HCT116 (cell line): Measurements from ENCODE around the gene KLHDC9. TPM values are rescaled to one million over a fixed set of nuclear protein-coding genes. Genes with fewer than 3 reads are reported as not detected.

Source experiments
- ATAC-seq: fragments of 200-7000 bp; cut with Tn5 transposase; 2 replicates; pipeline ENCODE4 v1.9.1; 2020; ENCODE audit warnings: mild to moderate bottlenecking, moderate library complexity
- BruUV-seq: library from RNA; stranded (reverse); fragments of 400-500 nt; replicated peaks from 2 replicates; lab custom pipeline; 2021; lab: Mats Ljungman, UMichigan
- CTCF ChIA-PET: fragments of 300-600 bp; sonication (Branson Sonifier 250); formaldehyde crosslinking; loops from one replicate; lab custom pipeline; 2021; ENCODE audit warnings: antibody characterized with exemption; lab: Charles Lee
- POLR2A ChIA-PET: fragments of 300-600, 350-600 bp; sonication (Branson Sonifier 250); formaldehyde crosslinking; loops from one replicate; lab custom pipeline; 2021; ENCODE audit warnings: antibody characterized with exemption; lab: Charles Lee
- RAD21 ChIA-PET, 2 experiments: fragments of 300-600 bp; sonication (Branson Sonifier 250); formaldehyde crosslinking; loops; one replicate each; lab custom pipeline; 2023; ENCODE audit warnings: low total read pairs in 2 of 2; ENCODE audit not compliant: uncharacterized antibody in 2 of 2, unreplicated experiment in 2 of 2, low non-redundant PET in 1 of 2; lab: Charles Lee
- DNase-seq: peaks from one replicate; pipeline ENCODE4 v3.0.0-alpha.2; 2010; ENCODE audit warnings: low read depth, low spot score
- H2AFZ ChIP-seq: fragments of 200-600 bp; shearing (Covaris generic), sonication (generic); 2 replicates; pipeline ENCODE4 v1.6.1; 2017; ENCODE audit warnings: low read depth, mixed run types, mixed read lengths, antibody characterized with exemption, low read length; ENCODE audit not compliant: poor library complexity, severe bottlenecking
- H3K27ac ChIP-seq: 2 replicates; pipeline ENCODE4 v1.5.1; 2012; ENCODE audit warnings: low read depth, low read length
- H3K27me3 ChIP-seq: fragments of 200-600 bp; sonication (generic); 2 replicates; pipeline ENCODE4 v1.6.1; 2016; ENCODE audit warnings: mixed run types, low read length, mixed read lengths; ENCODE audit not compliant: insufficient read depth
- H3K36me3 ChIP-seq, 2 experiments: fragments of 200-500 bp in 1 of 2; fragments of 200-600 bp in 1 of 2; sonication (Bioruptor generic) in 1 of 2; sonication (generic) in 1 of 2; 2 replicates each; pipeline versions ENCODE4 v1.5.1 to v1.6.1; 2014 to 2016; ENCODE audit warnings: low read length in 2 of 2, inconsistent platforms in 1 of 2, mixed read lengths in 1 of 2, mixed run types in 1 of 2; ENCODE audit not compliant: insufficient read depth in 2 of 2, control insufficient read depth in 1 of 2
- H3K4me1 ChIP-seq, 2 experiments: fragments of 200-600 bp in 1 of 2; sonication (generic) in 1 of 2; 2 replicates each; pipeline versions ENCODE4 v1.5.1 to v1.6.1; 2012 to 2017; ENCODE audit warnings: low read length in 2 of 2, inconsistent platforms in 1 of 2, mild to moderate bottlenecking in 1 of 2, mixed read lengths in 1 of 2, mixed run types in 1 of 2, moderate library complexity in 1 of 2; ENCODE audit not compliant: insufficient read depth in 2 of 2, control insufficient read depth in 1 of 2
- H3K4me2 ChIP-seq: fragments of 200-600 bp; sonication (generic); 2 replicates; pipeline ENCODE4 v1.6.1; 2017; ENCODE audit warnings: mixed run types, low read length, mixed read lengths
- H3K4me3 ChIP-seq, 2 experiments: fragments of 200-600 bp in 1 of 2; sonication (generic) in 1 of 2; replicated peaks in 1 of 2; 2 replicates each; pipeline ENCODE4 v1.5.1; 2011 to 2016; ENCODE audit warnings: low read length in 2 of 2, control low read depth in 1 of 2, low read depth in 1 of 2, mild to moderate bottlenecking in 1 of 2, mixed read lengths in 1 of 2, mixed run types in 1 of 2
- H3K79me2 ChIP-seq: fragments of 200-600 bp; sonication (generic); 2 replicates; pipeline ENCODE4 v1.6.1; 2017; ENCODE audit warnings: mild to moderate bottlenecking, mixed run types, low read length, moderate library complexity, mixed read lengths; ENCODE audit not compliant: insufficient read depth
- H3K9ac ChIP-seq: fragments of 200-600 bp; sonication (generic); 2 replicates; pipeline ENCODE4 v1.6.1; 2016; ENCODE audit warnings: low read length, mixed read lengths
- H3K9me2 ChIP-seq: fragments of 200-600 bp; sonication (generic), shearing (Covaris generic); 2 replicates; pipeline ENCODE4 v1.6.1; 2017; ENCODE audit warnings: mixed run types, mild to moderate bottlenecking, moderate library complexity; ENCODE audit not compliant: insufficient read depth
- H3K9me3 ChIP-seq, 2 experiments: fragments of 200-500 bp in 1 of 2; fragments of 200-600 bp in 1 of 2; sonication (Bioruptor generic) in 1 of 2; sonication (generic) in 1 of 2; 2 replicates each; pipeline ENCODE4 v1.6.1; 2014 to 2017; ENCODE audit warnings: low read length in 2 of 2, mixed read lengths in 2 of 2, inconsistent platforms in 1 of 2, low read depth in 1 of 2, mild to moderate bottlenecking in 1 of 2, mixed run types in 1 of 2, moderate library complexity in 1 of 2; ENCODE audit not compliant: control insufficient read depth in 1 of 2, insufficient read depth in 1 of 2
- H4K20me1 ChIP-seq: fragments of 200-600 bp; sonication (generic), shearing (Covaris generic); 2 replicates; pipeline ENCODE4 v1.6.1; 2017; ENCODE audit warnings: mixed run types, mild to moderate bottlenecking, moderate library complexity; ENCODE audit not compliant: insufficient read depth
- CBX3 ChIP-seq: IDR thresholded peaks from 2 replicates; pipeline ENCODE4 v1.6.1; 2012; ENCODE audit warnings: low read depth
- CEBPB ChIP-seq: IDR thresholded peaks from 2 replicates; pipeline ENCODE4 v1.6.1; 2012; ENCODE audit warnings: low read depth
- CTCF ChIP-seq, 3 experiments: fragments of 200-600 bp in 1 of 3; sonication (generic) in 1 of 3; IDR thresholded peaks in 2 of 3; conservative IDR thresholded peaks in 1 of 3; 2 replicates each; pipeline ENCODE4 v1.5.1; 2012 to 2017; ENCODE audit warnings: low read depth in 2 of 3, low read length in 2 of 3, antibody characterized with exemption in 1 of 3, borderline replicate concordance in 1 of 3, control low read depth in 1 of 3, mild to moderate bottlenecking in 1 of 3, mixed read lengths in 1 of 3, mixed run types in 1 of 3, moderate library complexity in 1 of 3; ENCODE audit not compliant: insufficient read depth in 1 of 3
- EZH2 ChIP-seq: fragments of 200-600 bp; sonication (generic); IDR thresholded peaks from 2 replicates; pipeline ENCODE4 v1.6.1; 2017; ENCODE audit warnings: antibody characterized with exemption, mixed run types
- EZH2phosphoT487 ChIP-seq: fragments of 200-600 bp; IDR thresholded peaks from 2 replicates; pipeline ENCODE4 v1.6.1; 2018; ENCODE audit warnings: antibody characterized with exemption, borderline replicate concordance
- FOSL1 ChIP-seq: IDR thresholded peaks from 2 replicates; pipeline ENCODE4 v1.6.1; 2012; ENCODE audit warnings: low read depth
- JUND ChIP-seq: IDR thresholded peaks from 2 replicates; pipeline ENCODE4 v1.6.1; 2012
- MAX ChIP-seq: IDR thresholded peaks from 2 replicates; pipeline ENCODE4 v1.6.1; 2012
- POLR2A ChIP-seq: IDR thresholded peaks from 2 replicates; pipeline ENCODE4 v1.7.0; 2011; ENCODE audit warnings: borderline replicate concordance; ENCODE audit not compliant: insufficient read depth, insufficient read length; ENCODE audit errors: extremely low read depth
- REST ChIP-seq: IDR thresholded peaks from 2 replicates; pipeline ENCODE4 v1.6.1; 2012; ENCODE audit warnings: low read depth
- SIN3A ChIP-seq: IDR thresholded peaks from 2 replicates; pipeline ENCODE4 v1.6.1; 2012; ENCODE audit warnings: low read depth
- SP1 ChIP-seq: IDR thresholded peaks from 2 replicates; pipeline ENCODE4 v1.6.1; 2012; ENCODE audit warnings: low read depth
- SRF ChIP-seq: IDR thresholded peaks from 2 replicates; pipeline ENCODE4 v1.6.1; 2012; ENCODE audit warnings: low read depth
- YY1 ChIP-seq: IDR thresholded peaks from 2 replicates; pipeline ENCODE4 v1.6.1; 2011; ENCODE audit warnings: low read length, low read depth, moderate library complexity, mild to moderate bottlenecking; ENCODE audit not compliant: insufficient replicate concordance; ENCODE audit errors: extremely low read depth
- ZFX ChIP-seq: fragments of 450-650 bp; IDR thresholded peaks from 2 replicates; pipeline ENCODE4 v1.6.1; 2017
- intact Hi-C: fragments of 100-400 bp; cut with micrococcal nuclease; formaldehyde crosslinking; loops from 2 replicates; pipeline ENCODE4 v1.10.0; 2022
- total RNA-seq: library from RNA; stranded (reverse); gene quantifications from one replicate; pipeline ENCODE4 v1.2.1, GENCODE V29; 2021; ENCODE audit not compliant: unreplicated experiment
- TF ChIP-seq, protein P1 (sequence below): IDR thresholded peaks from 2 replicates; pipeline ENCODE4 v1.6.1; 2012

KLHDC9 gene
- total RNA-seq, 1 experiment from 2014 or later = 1.4 TPM

DNA sequence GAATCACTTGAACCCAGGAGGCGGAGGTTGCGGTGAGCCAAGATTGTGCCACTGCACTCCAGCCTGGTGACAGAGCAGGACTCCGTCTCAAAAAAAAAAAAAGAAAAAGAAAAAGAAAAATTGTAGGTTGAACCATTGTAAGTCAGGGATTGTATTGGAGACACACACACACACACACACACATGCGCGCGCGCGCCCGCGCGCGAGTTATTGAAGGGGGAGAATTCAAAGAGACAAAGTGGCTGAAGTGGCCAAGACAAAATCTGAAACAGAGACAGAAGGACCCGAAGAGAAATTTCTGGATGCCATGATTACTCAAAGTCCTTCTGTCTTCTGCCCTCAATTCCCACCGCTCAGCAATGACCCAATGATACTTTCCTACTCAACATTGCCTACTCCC is 3.7 kb upstream of the KLHDC9 start:
- H3K4me2 ChIP-seq = no peak overlapping the region
- no peak overlapping the region for H2AFZ ChIP-seq
- no peak overlapping the region for H3K4me3 ChIP-seq
- no peaks in the 10 kb centered on the region for H3K9me3 ChIP-seq
- H3K9ac ChIP-seq = no peak overlapping the region
- H3K36me3 ChIP-seq = peaks cover 0 to under 1% of the 10 kb centered on the region in 2 experiments; a peak in 1 of 4 replicates
- intact Hi-C loops = no loop called here
- H3K9me2 ChIP-seq = no peaks in the 10 kb centered on the region
- POLR2A ChIA-PET = no interaction called here
- RAD21 ChIA-PET = no interaction called here
- no TSS peak for BruUV-seq
- TF ChIP-seq CBX3 (no peak), SP1 (no peak), POLR2A (no peak), CEBPB (no peak), SIN3A (no peak), FOSL1 (no peak)
- TF ChIP-seq, protein P1, sequence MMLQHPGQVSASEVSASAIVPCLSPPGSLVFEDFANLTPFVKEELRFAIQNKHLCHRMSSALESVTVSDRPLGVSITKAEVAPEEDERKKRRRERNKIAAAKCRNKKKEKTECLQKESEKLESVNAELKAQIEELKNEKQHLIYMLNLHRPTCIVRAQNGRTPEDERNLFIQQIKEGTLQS = no peak
- ATAC-seq (no peak), DNase-seq (no peak)
- no peaks in the 10 kb centered on the region for H4K20me1 ChIP-seq
- H3K27ac ChIP-seq = no peak overlapping the region
- H3K79me2 ChIP-seq = no peaks in the 10 kb centered on the region
- CTCF ChIA-PET = interaction anchor here (1.0 kb wide), 1 partner anchor 23 kb away, joined by 3 read pairs; no protein-coding TSS in a partner anchor
- H3K4me1 ChIP-seq = peaks cover 10 to 53% of the 10 kb centered on the region in 2 experiments
- no peaks in the 10 kb centered on the region for H3K27me3 ChIP-seq

DNA sequence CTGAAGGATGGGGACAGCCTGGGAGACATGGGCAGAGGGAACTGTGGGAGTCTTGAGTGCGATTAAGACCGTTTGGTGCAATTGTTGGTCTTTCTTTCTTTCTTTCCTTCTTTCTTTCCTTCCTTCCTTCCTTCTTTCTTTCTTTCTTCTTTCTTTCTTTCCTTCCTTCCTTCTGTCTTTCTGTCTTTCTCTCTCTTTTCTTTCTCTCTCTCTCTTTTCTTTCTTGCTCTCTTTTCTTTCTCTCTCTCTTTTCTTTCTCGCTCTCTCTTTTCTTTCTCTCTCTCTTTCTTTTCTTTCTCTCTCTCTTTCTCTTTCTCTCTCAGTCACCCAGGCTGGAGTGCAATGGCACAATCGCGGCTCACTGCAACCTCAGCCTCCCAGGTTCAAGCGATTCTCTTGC is 2.9 kb upstream of the KLHDC9 start:
- Histone ChIP-seq H3K9me2 (no peaks in the 10 kb centered on the region), H3K9ac (no peak overlapping the region), H3K79me2 (no peaks in the 10 kb centered on the region), H3K4me3 (no peak overlapping the region), H2AFZ (no peak overlapping the region), H3K4me1 (peaks cover 10 to 48% of the 10 kb centered on the region in 2 experiments), H3K4me2 (no peak overlapping the region), H3K9me3 (no peaks in the 10 kb centered on the region), H3K36me3 (peaks cover 2 to 8% of the 10 kb centered on the region in 2 experiments; a peak in 2 of 4 replicates), H3K27ac (no peak overlapping the region), H4K20me1 (no peaks in the 10 kb centered on the region), H3K27me3 (no peaks in the 10 kb centered on the region)
- no TSS peak for BruUV-seq
- ChIA-PET RAD21 (no interaction called here), POLR2A (interaction anchor here (1.1 kb wide), 1 partner anchor 49 kb away, joined by 3 read pairs; the partner anchor contains the start of gene USF1), CTCF (interaction anchor here (1.0 kb wide), 1 partner anchor 24 kb away, joined by 3 read pairs; no protein-coding TSS in a partner anchor)
- intact Hi-C loops = loop anchor here (5.0 kb wide), 1 partner anchor 73 kb away; the partner anchor contains the start of gene F11R
- ATAC-seq (no peak), DNase-seq (no peak)
- TF ChIP-seq MAX (no peak), SRF (no peak), YY1 (no peak), CTCF (IDR thresholded peaks at IDR 0.05 in 2 of 3, conservative IDR thresholded peaks at IDR 0.05 in 1 of 3; ENCODE audit: borderline replicate concordance in 1 of 3, insufficient read depth in 1 of 3, low read depth in 2 of 3, low read length in 2 of 3) (no peak), EZH2phosphoT487 (no peak), JUND (no peak), EZH2 (no peak), ZFX (no peak), REST (no peak)
- TF ChIP-seq, protein P1 = no peak
